Muscle layer of colon (tissue), 2 donors: ENCODE measurements around the gene SPSB4.

Experiments used
- H3K27ac ChIP-seq: one replicate; pipeline ENCODE4 v1.7.0; 2013; ENCODE audit warnings: low read depth, mild to moderate bottlenecking, low read length, moderate library complexity
- H3K27me3 ChIP-seq, 2 donors: one replicate each; pipeline ENCODE4 v1.7.0; 2013; ENCODE audit warnings: low read length in 2 of 2, mild to moderate bottlenecking in 2 of 2; ENCODE audit not compliant: insufficient read depth in 2 of 2, control insufficient read depth in 1 of 2
- H3K36me3 ChIP-seq: one replicate; pipeline ENCODE4 v1.7.0; 2013; ENCODE audit warnings: mild to moderate bottlenecking, low read length; ENCODE audit not compliant: insufficient read depth
- H3K4me1 ChIP-seq: one replicate; pipeline ENCODE4 v1.7.0; 2013; ENCODE audit warnings: mild to moderate bottlenecking, low read length; ENCODE audit not compliant: insufficient read depth
- H3K4me3 ChIP-seq, 2 donors: one replicate each; pipeline ENCODE4 v1.7.0; 2013; ENCODE audit warnings: low read length in 2 of 2, low read depth in 1 of 2, mild to moderate bottlenecking in 1 of 2, moderate library complexity in 1 of 2
- H3K9ac ChIP-seq: one replicate; pipeline ENCODE4 v1.7.0; 2013; ENCODE audit warnings: low read length
- H3K9me3 ChIP-seq: one replicate; pipeline ENCODE4 v1.7.0; 2013; ENCODE audit warnings: mild to moderate bottlenecking, low read length
- donor health status: abdominal sarcoma.
- donor health status: Adenocarcinoma of cecum.

The SPSB4 gene

GRCh38 chr3:141127344-141128125, 76.4 kb downstream of the SPSB4 start:
- Histone ChIP-seq H3K27ac (no peak overlapping the region), H3K9me3 (no peaks in the 10 kb centered on the region), H3K4me3 (no peak overlapping the region), H3K27me3 (no peaks in the 10 kb centered on the region), H3K36me3 (no peaks in the 10 kb centered on the region), H3K4me1 (no peaks in the 10 kb centered on the region), H3K9ac (no peak overlapping the region)

- H3K9me3 ChIP-seq, result no peaks in the 10 kb centered on the region
- H3K9ac ChIP-seq, result no peak overlapping the region
- no peak overlapping the region for H3K27ac ChIP-seq
- H3K4me3 ChIP-seq, result no peak overlapping the region
- H3K27me3 ChIP-seq, result no peaks in the 10 kb centered on the region
- H3K4me1 ChIP-seq, result no peaks in the 10 kb centered on the region
- no peaks in the 10 kb centered on the region for H3K36me3 ChIP-seq
Measured at GRCh38 chr3:141128126-141128777, 77.1 kb downstream of the SPSB4 start.

GRCh38 chr3:141129049-141129448, 77.9 kb downstream of the SPSB4 start:
- Histone ChIP-seq H3K4me1 (no peaks in the 10 kb centered on the region), H3K27ac (no peak overlapping the region)

GRCh38 chr3:141129541-141130011, 78.4 kb downstream of the SPSB4 start:
- H3K9ac ChIP-seq, result no peak overlapping the region
- H3K27ac ChIP-seq, result no peak overlapping the region
- no peaks in the 10 kb centered on the region for H3K36me3 ChIP-seq
- H3K9me3 ChIP-seq, result no peaks in the 10 kb centered on the region
- H3K4me1 ChIP-seq, result no peaks in the 10 kb centered on the region
- no peak overlapping the region for H3K4me3 ChIP-seq
- H3K27me3 ChIP-seq, result no peaks in the 10 kb centered on the region

More at GRCh38 chr3:141129049-141129448, 77.9 kb downstream of the SPSB4 start:
- no peaks in the 10 kb centered on the region for H3K9me3 ChIP-seq
- no peaks in the 10 kb centered on the region for H3K27me3 ChIP-seq
- no peak overlapping the region for H3K4me3 ChIP-seq
- no peaks in the 10 kb centered on the region for H3K36me3 ChIP-seq
- H3K9ac ChIP-seq, result no peak overlapping the region

- no peak overlapping the region for H3K4me3 ChIP-seq
- no peaks in the 10 kb centered on the region for H3K4me1 ChIP-seq
- H3K27me3 ChIP-seq, result no peaks in the 10 kb centered on the region
- no peaks in the 10 kb centered on the region for H3K36me3 ChIP-seq
- H3K9ac ChIP-seq, result no peak overlapping the region
- peaks cover 7% of the 10 kb centered on the region for H3K9me3 ChIP-seq
- H3K27ac ChIP-seq, result no peak overlapping the region
Measured at GRCh38 chr3:141143517-141143916, 92.4 kb downstream of the SPSB4 start.

GRCh38 chr3:141146979-141147470, 95.9 kb downstream of the SPSB4 start:
- Histone ChIP-seq H3K27ac (no peak overlapping the region), H3K27me3 (no peaks in the 10 kb centered on the region), H3K9me3 (no peaks in the 10 kb centered on the region), H3K4me1 (no peaks in the 10 kb centered on the region), H3K36me3 (no peaks in the 10 kb centered on the region), H3K4me3 (no peak overlapping the region), H3K9ac (no peak overlapping the region)

- no peaks in the 10 kb centered on the region for H3K4me1 ChIP-seq
- no peak overlapping the region for H3K27ac ChIP-seq
- no peaks in the 10 kb centered on the region for H3K9me3 ChIP-seq
- H3K9ac ChIP-seq, result no peak overlapping the region
- no peak overlapping the region for H3K4me3 ChIP-seq
- no peaks in the 10 kb centered on the region for H3K27me3 ChIP-seq
- H3K36me3 ChIP-seq, result no peaks in the 10 kb centered on the region
Measured at GRCh38 chr3:141147657-141148056, 96.5 kb downstream of the SPSB4 start.

GRCh38 chr3:141148169-141148568, 97.0 kb downstream of the SPSB4 start:
- no peak overlapping the region for H3K27ac ChIP-seq
- no peaks in the 10 kb centered on the region for H3K36me3 ChIP-seq
- H3K27me3 ChIP-seq, result no peaks in the 10 kb centered on the region
- H3K9ac ChIP-seq, result no peak overlapping the region
- H3K4me3 ChIP-seq, result no peak overlapping the region
- no peaks in the 10 kb centered on the region for H3K4me1 ChIP-seq
- H3K9me3 ChIP-seq, result no peaks in the 10 kb centered on the region

- Histone ChIP-seq H3K27me3 (no peaks in the 10 kb centered on the region), H3K36me3 (no peaks in the 10 kb centered on the region), H3K9ac (no peak overlapping the region), H3K9me3 (no peaks in the 10 kb centered on the region), H3K27ac (no peak overlapping the region), H3K4me3 (no peak overlapping the region), H3K4me1 (no peaks in the 10 kb centered on the region)
Measured at GRCh38 chr3:141148770-141149169, 97.6 kb downstream of the SPSB4 start.

- no peaks in the 10 kb centered on the region for H3K4me1 ChIP-seq
- H3K9ac ChIP-seq, result no peak overlapping the region
- H3K36me3 ChIP-seq, result no peaks in the 10 kb centered on the region
- no peak overlapping the region for H3K27ac ChIP-seq
- H3K4me3 ChIP-seq, result no peak overlapping the region
- no peaks in the 10 kb centered on the region for H3K27me3 ChIP-seq
- no peaks in the 10 kb centered on the region for H3K9me3 ChIP-seq
Measured at GRCh38 chr3:141150081-141150830, 99.1 kb downstream of the SPSB4 start.

GRCh38 chr3:141150931-141151330, 99.8 kb downstream of the SPSB4 start:
- H3K36me3 ChIP-seq, result no peaks in the 10 kb centered on the region
- H3K4me1 ChIP-seq, result no peaks in the 10 kb centered on the region
- H3K27ac ChIP-seq, result no peak overlapping the region
- H3K9ac ChIP-seq, result no peak overlapping the region
- no peak overlapping the region for H3K4me3 ChIP-seq
- no peaks in the 10 kb centered on the region for H3K27me3 ChIP-seq
- H3K9me3 ChIP-seq, result no peaks in the 10 kb centered on the region
